Measurements from ENCODE around the gene SLC51A. TPM values are rescaled to one million over a fixed set of nuclear protein-coding genes. Genes with fewer than 3 reads are reported as not detected.

Gene SLC51A
- total RNA-seq, 1 donor from 2014 or later, result not detected

DNA sequence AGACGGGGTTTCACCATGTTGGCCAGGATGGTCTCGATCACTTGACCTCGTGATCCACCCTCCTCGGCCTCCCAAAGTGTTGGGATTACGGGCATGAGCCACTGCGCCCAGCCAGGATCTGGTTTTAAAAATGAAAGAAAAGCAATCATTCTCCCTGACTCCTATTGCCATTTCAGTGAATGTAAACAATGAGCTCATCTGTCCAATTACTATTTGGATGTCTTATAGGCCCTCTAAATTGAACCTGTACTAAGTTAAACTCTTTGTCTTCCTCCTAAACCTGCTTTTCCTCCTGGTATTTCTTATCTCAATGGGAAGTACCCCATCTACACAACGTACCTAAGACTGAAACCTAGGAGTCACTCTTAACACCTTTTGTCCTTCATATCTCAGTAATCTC, 47.5 kb downstream of the SLC51A start:
- no peaks in the 10 kb centered on the region for H3K27me3 ChIP-seq (ENCODE audit: insufficient read depth, low read length)
- peaks cover 3% of the 10 kb centered on the region for H3K4me1 Mint-ChIP-seq (ENCODE audit: low read depth, unreplicated experiment)
- H3K9me3 ChIP-seq (ENCODE audit: insufficient read depth, low read depth, low read length), result no peaks in the 10 kb centered on the region
- FAIRE-seq (no peak), DNase-seq (ENCODE audit: low read depth) (no peak)
- peaks cover 18% of the 10 kb centered on the region for H3K36me3 ChIP-seq (ENCODE audit: insufficient read depth, low read length)
- peaks cover 9% of the 10 kb centered on the region for H3K4me1 ChIP-seq (ENCODE audit: insufficient read depth, low read length)
- no peak for TF ChIP-seq CTCF (IDR thresholded peaks at IDR 0.05; ENCODE audit: insufficient read depth, low read depth, low read length)
- no peak for TF ChIP-seq EZH2 (IDR thresholded peaks at IDR 0.05; ENCODE audit: insufficient read depth, low read length)
- H2AFZ ChIP-seq (ENCODE audit: low read depth, low read length), result no peak overlapping the region
- no peak overlapping the region for H3K4me2 ChIP-seq (ENCODE audit: low read length)
- H3K27ac ChIP-seq (ENCODE audit: low read depth, low read length), result no peak overlapping the region
- H3K36me3 Mint-ChIP-seq (ENCODE audit: low read depth, unreplicated experiment), result peaks cover 10% of the 10 kb centered on the region
- H3K9ac ChIP-seq (ENCODE audit: low read length), result no peak overlapping the region
- H3K79me2 ChIP-seq (ENCODE audit: insufficient read depth, low read length), result peaks cover 46% of the 10 kb centered on the region
- no peaks in the 10 kb centered on the region for H3K27me3 Mint-ChIP-seq (ENCODE audit: low read depth, unreplicated experiment)
- no peak overlapping the region for H3K4me3 Mint-ChIP-seq (ENCODE audit: unreplicated experiment)
- peak overlapping the region; percentile 20 for H3K27ac Mint-ChIP-seq (ENCODE audit: unreplicated experiment)
- no peak overlapping the region for H3K4me3 ChIP-seq (ENCODE audit: insufficient read depth, low read depth, low read length)
- peaks cover 24% of the 10 kb centered on the region for H4K20me1 ChIP-seq (ENCODE audit: insufficient read depth, low read length)
- peaks cover 2% of the 10 kb centered on the region for H3K9me3 Mint-ChIP-seq (ENCODE audit: unreplicated experiment)

GRCh38 chr3:196268284-196269163, 52.2 kb downstream of the SLC51A start:
- no peaks in the 10 kb centered on the region for H3K27me3 ChIP-seq (ENCODE audit: insufficient read depth, low read length)
- H3K36me3 ChIP-seq (ENCODE audit: insufficient read depth, low read length), result peaks cover 12% of the 10 kb centered on the region
- peaks cover 21% of the 10 kb centered on the region for H4K20me1 ChIP-seq (ENCODE audit: insufficient read depth, low read length)
- no peak overlapping the region for H3K4me3 ChIP-seq (ENCODE audit: insufficient read depth, low read depth, low read length)
- peak overlapping the region; percentile 43 for H3K27ac ChIP-seq (ENCODE audit: low read depth, low read length)
- H3K9me3 Mint-ChIP-seq (ENCODE audit: unreplicated experiment), result no peaks in the 10 kb centered on the region
- TF ChIP-seq CTCF (IDR thresholded peaks at IDR 0.05; ENCODE audit: insufficient read depth, low read depth, low read length), result no peak
- TF ChIP-seq EZH2 (IDR thresholded peaks at IDR 0.05; ENCODE audit: insufficient read depth, low read length), result no peak
- FAIRE-seq (no peak), DNase-seq (ENCODE audit: low read depth) (peak; percentile 60)
- H2AFZ ChIP-seq (ENCODE audit: low read depth, low read length), result no peak overlapping the region
- H3K9ac ChIP-seq (ENCODE audit: low read length), result no peak overlapping the region
- H3K27ac Mint-ChIP-seq (ENCODE audit: unreplicated experiment), result peak overlapping the region; percentile 34
- H3K4me2 ChIP-seq (ENCODE audit: low read length), result no peak overlapping the region
- peaks cover 11% of the 10 kb centered on the region for H3K4me1 ChIP-seq (ENCODE audit: insufficient read depth, low read length)
- H3K36me3 Mint-ChIP-seq (ENCODE audit: low read depth, unreplicated experiment), result peaks cover 13% of the 10 kb centered on the region
- no peaks in the 10 kb centered on the region for H3K9me3 ChIP-seq (ENCODE audit: insufficient read depth, low read depth, low read length)
- H3K27me3 Mint-ChIP-seq (ENCODE audit: low read depth, unreplicated experiment), result no peaks in the 10 kb centered on the region
- H3K79me2 ChIP-seq (ENCODE audit: insufficient read depth, low read length), result peaks cover 39% of the 10 kb centered on the region
- peaks cover 9% of the 10 kb centered on the region for H3K4me1 Mint-ChIP-seq (ENCODE audit: low read depth, unreplicated experiment)
- H3K4me3 Mint-ChIP-seq (ENCODE audit: unreplicated experiment), result no peak overlapping the region

- Histone ChIP-seq H3K27ac (ENCODE audit: low read depth, low read length) (no peak overlapping the region), H3K9ac (ENCODE audit: low read length) (no peak overlapping the region), H3K9me3 (ENCODE audit: insufficient read depth, low read depth, low read length) (no peaks in the 10 kb centered on the region), H2AFZ (ENCODE audit: low read depth, low read length) (no peak overlapping the region), H4K20me1 (ENCODE audit: insufficient read depth, low read length) (peaks cover 28% of the 10 kb centered on the region), H3K27me3 (ENCODE audit: insufficient read depth, low read length) (no peaks in the 10 kb centered on the region), H3K4me3 (ENCODE audit: insufficient read depth, low read depth, low read length) (no peak overlapping the region), H3K4me1 (ENCODE audit: insufficient read depth, low read length) (peaks cover 15% of the 10 kb centered on the region), H3K36me3 (ENCODE audit: insufficient read depth, low read length) (peaks cover 12% of the 10 kb centered on the region), H3K4me2 (ENCODE audit: low read length) (no peak overlapping the region), H3K79me2 (ENCODE audit: insufficient read depth, low read length) (peaks cover 51% of the 10 kb centered on the region)
- DNase-seq (ENCODE audit: low read depth), result no peak
- no peaks in the 10 kb centered on the region for H3K27me3 Mint-ChIP-seq (ENCODE audit: low read depth, unreplicated experiment)
- H3K4me1 Mint-ChIP-seq (ENCODE audit: low read depth, unreplicated experiment), result peaks cover 20% of the 10 kb centered on the region
- H3K27ac Mint-ChIP-seq (ENCODE audit: unreplicated experiment), result no peak overlapping the region
- no peak overlapping the region for H3K4me3 Mint-ChIP-seq (ENCODE audit: unreplicated experiment)
- TF ChIP-seq EZH2 (IDR thresholded peaks at IDR 0.05; ENCODE audit: insufficient read depth, low read length) (no peak), CTCF (IDR thresholded peaks at IDR 0.05; ENCODE audit: insufficient read depth, low read depth, low read length) (no peak)
- no peak for FAIRE-seq
- no peaks in the 10 kb centered on the region for H3K9me3 Mint-ChIP-seq (ENCODE audit: unreplicated experiment)
- H3K36me3 Mint-ChIP-seq (ENCODE audit: low read depth, unreplicated experiment), result peaks cover 16% of the 10 kb centered on the region
Observed at GRCh38 chr3:196270499-196270898, 54.2 kb downstream of the SLC51A start.

Measured in astrocyte (in vitro differentiated cells and primary cell).